HepG2 (cell line): Measurements from ENCODE around the gene PIK3R1. TPM values are rescaled to one million over a fixed set of nuclear protein-coding genes. Genes with fewer than 3 reads are reported as not detected.

Experiments used
- FOXP1 ChIP-seq, 2 experiments: fragments of 450-650 bp in 1 of 2; IDR thresholded peaks; 2 replicates each; pipeline ENCODE4 v1.6.1; 2017 to 2018; ENCODE audit warnings: antibody characterized with exemption in 1 of 2
- MTA1 ChIP-seq: sonication (generic); formaldehyde crosslinking; IDR thresholded peaks from 2 replicates; pipeline ENCODE4 v1.4.0; 2020; ENCODE audit warnings: missing genetic modification reagents, mild to moderate bottlenecking, borderline replicate concordance
- SOX6 ChIP-seq, 2 experiments: fragments of 450-650 bp in 1 of 2; sonication (generic) in 1 of 2; formaldehyde crosslinking in 1 of 2; IDR thresholded peaks; 2 replicates each; pipeline versions ENCODE4 v1.4.0 to v1.6.1; 2017 to 2020; ENCODE audit warnings: antibody characterized with exemption in 1 of 2, mild to moderate bottlenecking in 1 of 2, missing genetic modification reagents in 1 of 2
- ZNF326 ChIP-seq: sonication (generic); formaldehyde crosslinking; IDR thresholded peaks from 2 replicates; pipeline ENCODE4 v1.4.0; 2020; ENCODE audit warnings: missing genetic modification reagents, borderline replicate concordance
- ZNF335 ChIP-seq: sonication (generic); formaldehyde crosslinking; IDR thresholded peaks from 2 replicates; pipeline ENCODE4 v1.4.0; 2020; ENCODE audit warnings: missing genetic modification reagents
- ZSCAN21 ChIP-seq: sonication (generic); formaldehyde crosslinking; IDR thresholded peaks from 2 replicates; pipeline ENCODE4 v1.8.0; 2022; ENCODE audit warnings: mild to moderate bottlenecking, missing genetic modification reagents, moderate library complexity, borderline replicate concordance
- polyA plus RNA-seq, 8 experiments: library from polyadenylated mRNA; depleted of rRNA in 3 of 8; stranded (reverse) in 7 of 8; unstranded in 1 of 8; fragments of >200 nt; fragmentation: Illumina TruSeq in 4 of 8; extraction: Trizol in 4 of 8; gene quantifications; 2 replicates each; pipeline versions ENCODE4 v1.2.1 to v1.2.3, GENCODE V29; 2011 to 2016; ENCODE audit warnings: low read depth in 4 of 8, missing spikeins in 1 of 8, mixed read lengths in 1 of 8; ENCODE audit not compliant: insufficient read depth in 1 of 8
- total RNA-seq, 5 experiments: library from RNA; depleted of rRNA; stranded (reverse); fragments of >200 nt; fragmentation: Illumina TruSeq; extraction: Trizol; gene quantifications; 2 replicates each; pipeline ENCODE4 v1.2.3, GENCODE V29; 2016; ENCODE audit warnings: low read depth in 1 of 5
- TF ChIP-seq, protein P1 (sequence below): IDR thresholded peaks from 2 replicates; pipeline ENCODE4 v1.6.1; 2016; ENCODE audit warnings: missing genetic modification reagents, missing compliant biosample characterization
- TF ChIP-seq, protein P2 (sequence below): sonication (generic); formaldehyde crosslinking; IDR thresholded peaks from 2 replicates; pipeline ENCODE4 v1.4.0; 2020; ENCODE audit warnings: missing genetic modification reagents
- TF ChIP-seq, protein P3 (sequence below): sonication (generic); formaldehyde crosslinking; IDR thresholded peaks from 2 replicates; pipeline ENCODE4 v1.4.0; 2020; ENCODE audit warnings: missing genetic modification reagents
- TF ChIP-seq, protein P4 (sequence below): sonication (generic); formaldehyde crosslinking; IDR thresholded peaks from 2 replicates; pipeline ENCODE4 v1.5.1; 2020; ENCODE audit warnings: mild to moderate bottlenecking, missing genetic modification reagents, borderline replicate concordance
- TF ChIP-seq, protein P5 (sequence below): sonication (generic); formaldehyde crosslinking; IDR thresholded peaks from 2 replicates; pipeline ENCODE4 v1.4.0; 2020; ENCODE audit warnings: mild to moderate bottlenecking, missing genetic modification reagents

PIK3R1 gene
- total and polyA plus RNA-seq, 2 of the 13 experiments (the other 11 are each of a cell fraction or from before 2014, with no cell fraction given) = 8.4 to 21.3 TPM

DNA sequence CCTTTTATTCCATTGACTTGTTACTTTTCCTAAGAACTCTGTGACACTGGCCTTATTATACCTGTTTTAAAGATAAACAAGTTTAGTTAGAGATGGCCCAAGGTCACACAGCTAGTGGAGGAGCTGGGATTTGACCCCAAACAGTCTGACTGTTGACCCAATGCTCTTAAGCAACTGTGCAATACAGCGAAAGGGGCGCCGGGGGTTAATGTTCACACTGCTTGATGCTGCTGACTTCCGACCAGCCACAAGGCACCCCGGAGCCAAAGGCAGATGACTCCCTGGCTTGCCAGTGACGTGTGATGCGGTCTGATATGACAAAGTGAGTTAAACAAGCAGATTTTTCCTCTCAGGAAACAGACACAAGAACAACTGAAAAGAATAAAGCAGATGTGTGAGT lies 23.9 kb downstream of the PIK3R1 start (continued):
- TF ChIP-seq, protein P1, sequence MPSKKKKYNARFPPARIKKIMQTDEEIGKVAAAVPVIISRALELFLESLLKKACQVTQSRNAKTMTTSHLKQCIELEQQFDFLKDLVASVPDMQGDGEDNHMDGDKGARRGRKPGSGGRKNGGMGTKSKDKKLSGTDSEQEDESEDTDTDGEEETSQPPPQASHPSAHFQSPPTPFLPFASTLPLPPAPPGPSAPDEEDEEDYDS (CRISPR knock-in tag) = peak; percentile 48; the same call in 1 of the 2 replicates
- TF ChIP-seq MTA1 (CRISPR knock-in tag) (peak; percentile 90; the same call in 1 of the 2 replicates), ZSCAN21 (CRISPR knock-in tag) (peak; percentile 36; the same call in 1 of the 2 replicates), ZNF335 (CRISPR knock-in tag) (peak; percentile 62; the same call in 1 of the 2 replicates), ZNF326 (no peak), FOXP1 (IDR thresholded peaks at IDR 0.05) (no peak), FOXP1 (CRISPR knock-in tag; IDR thresholded peaks at IDR 0.05) (peak; percentile 94), SOX6 (IDR thresholded peaks at IDR 0.05) (no peak), SOX6 (CRISPR knock-in tag; IDR thresholded peaks at IDR 0.05) (peak; percentile 95)
- TF ChIP-seq, protein P2, sequence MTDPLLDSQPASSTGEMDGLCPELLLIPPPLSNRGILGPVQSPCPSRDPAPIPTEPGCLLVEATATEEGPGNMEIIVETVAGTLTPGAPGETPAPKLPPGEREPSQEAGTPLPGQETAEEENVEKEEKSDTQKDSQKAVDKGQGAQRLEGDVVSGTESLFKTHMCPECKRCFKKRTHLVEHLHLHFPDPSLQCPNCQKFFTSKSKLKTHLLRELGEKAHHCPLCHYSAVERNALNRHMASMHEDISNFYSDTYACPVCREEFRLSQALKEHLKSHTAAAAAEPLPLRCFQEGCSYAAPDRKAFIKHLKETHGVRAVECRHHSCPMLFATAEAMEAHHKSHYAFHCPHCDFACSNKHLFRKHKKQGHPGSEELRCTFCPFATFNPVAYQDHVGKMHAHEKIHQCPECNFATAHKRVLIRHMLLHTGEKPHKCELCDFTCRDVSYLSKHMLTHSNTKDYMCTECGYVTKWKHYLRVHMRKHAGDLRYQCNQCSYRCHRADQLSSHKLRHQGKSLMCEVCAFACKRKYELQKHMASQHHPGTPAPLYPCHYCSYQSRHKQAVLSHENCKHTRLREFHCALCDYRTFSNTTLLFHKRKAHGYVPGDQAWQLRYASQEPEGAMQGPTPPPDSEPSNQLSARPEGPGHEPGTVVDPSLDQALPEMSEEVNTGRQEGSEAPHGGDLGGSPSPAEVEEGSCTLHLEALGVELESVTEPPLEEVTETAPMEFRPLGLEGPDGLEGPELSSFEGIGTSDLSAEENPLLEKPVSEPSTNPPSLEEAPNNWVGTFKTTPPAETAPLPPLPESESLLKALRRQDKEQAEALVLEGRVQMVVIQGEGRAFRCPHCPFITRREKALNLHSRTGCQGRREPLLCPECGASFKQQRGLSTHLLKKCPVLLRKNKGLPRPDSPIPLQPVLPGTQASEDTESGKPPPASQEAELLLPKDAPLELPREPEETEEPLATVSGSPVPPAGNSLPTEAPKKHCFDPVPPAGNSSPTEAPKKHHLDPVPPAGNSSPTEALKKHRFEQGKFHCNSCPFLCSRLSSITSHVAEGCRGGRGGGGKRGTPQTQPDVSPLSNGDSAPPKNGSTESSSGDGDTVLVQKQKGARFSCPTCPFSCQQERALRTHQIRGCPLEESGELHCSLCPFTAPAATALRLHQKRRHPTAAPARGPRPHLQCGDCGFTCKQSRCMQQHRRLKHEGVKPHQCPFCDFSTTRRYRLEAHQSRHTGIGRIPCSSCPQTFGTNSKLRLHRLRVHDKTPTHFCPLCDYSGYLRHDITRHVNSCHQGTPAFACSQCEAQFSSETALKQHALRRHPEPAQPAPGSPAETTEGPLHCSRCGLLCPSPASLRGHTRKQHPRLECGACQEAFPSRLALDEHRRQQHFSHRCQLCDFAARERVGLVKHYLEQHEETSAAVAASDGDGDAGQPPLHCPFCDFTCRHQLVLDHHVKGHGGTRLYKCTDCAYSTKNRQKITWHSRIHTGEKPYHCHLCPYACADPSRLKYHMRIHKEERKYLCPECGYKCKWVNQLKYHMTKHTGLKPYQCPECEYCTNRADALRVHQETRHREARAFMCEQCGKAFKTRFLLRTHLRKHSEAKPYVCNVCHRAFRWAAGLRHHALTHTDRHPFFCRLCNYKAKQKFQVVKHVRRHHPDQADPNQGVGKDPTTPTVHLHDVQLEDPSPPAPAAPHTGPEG (CRISPR knock-in tag) = no peak
- TF ChIP-seq, protein P3, sequence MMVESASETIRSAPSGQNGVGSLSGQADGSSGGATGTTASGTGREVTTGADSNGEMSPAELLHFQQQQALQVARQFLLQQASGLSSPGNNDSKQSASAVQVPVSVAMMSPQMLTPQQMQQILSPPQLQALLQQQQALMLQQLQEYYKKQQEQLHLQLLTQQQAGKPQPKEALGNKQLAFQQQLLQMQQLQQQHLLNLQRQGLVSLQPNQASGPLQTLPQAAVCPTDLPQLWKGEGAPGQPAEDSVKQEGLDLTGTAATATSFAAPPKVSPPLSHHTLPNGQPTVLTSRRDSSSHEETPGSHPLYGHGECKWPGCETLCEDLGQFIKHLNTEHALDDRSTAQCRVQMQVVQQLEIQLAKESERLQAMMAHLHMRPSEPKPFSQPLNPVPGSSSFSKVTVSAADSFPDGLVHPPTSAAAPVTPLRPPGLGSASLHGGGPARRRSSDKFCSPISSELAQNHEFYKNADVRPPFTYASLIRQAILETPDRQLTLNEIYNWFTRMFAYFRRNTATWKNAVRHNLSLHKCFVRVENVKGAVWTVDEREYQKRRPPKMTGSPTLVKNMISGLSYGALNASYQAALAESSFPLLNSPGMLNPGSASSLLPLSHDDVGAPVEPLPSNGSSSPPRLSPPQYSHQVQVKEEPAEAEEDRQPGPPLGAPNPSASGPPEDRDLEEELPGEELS (CRISPR knock-in tag) = peak; percentile 98
- TF ChIP-seq, protein P4, sequence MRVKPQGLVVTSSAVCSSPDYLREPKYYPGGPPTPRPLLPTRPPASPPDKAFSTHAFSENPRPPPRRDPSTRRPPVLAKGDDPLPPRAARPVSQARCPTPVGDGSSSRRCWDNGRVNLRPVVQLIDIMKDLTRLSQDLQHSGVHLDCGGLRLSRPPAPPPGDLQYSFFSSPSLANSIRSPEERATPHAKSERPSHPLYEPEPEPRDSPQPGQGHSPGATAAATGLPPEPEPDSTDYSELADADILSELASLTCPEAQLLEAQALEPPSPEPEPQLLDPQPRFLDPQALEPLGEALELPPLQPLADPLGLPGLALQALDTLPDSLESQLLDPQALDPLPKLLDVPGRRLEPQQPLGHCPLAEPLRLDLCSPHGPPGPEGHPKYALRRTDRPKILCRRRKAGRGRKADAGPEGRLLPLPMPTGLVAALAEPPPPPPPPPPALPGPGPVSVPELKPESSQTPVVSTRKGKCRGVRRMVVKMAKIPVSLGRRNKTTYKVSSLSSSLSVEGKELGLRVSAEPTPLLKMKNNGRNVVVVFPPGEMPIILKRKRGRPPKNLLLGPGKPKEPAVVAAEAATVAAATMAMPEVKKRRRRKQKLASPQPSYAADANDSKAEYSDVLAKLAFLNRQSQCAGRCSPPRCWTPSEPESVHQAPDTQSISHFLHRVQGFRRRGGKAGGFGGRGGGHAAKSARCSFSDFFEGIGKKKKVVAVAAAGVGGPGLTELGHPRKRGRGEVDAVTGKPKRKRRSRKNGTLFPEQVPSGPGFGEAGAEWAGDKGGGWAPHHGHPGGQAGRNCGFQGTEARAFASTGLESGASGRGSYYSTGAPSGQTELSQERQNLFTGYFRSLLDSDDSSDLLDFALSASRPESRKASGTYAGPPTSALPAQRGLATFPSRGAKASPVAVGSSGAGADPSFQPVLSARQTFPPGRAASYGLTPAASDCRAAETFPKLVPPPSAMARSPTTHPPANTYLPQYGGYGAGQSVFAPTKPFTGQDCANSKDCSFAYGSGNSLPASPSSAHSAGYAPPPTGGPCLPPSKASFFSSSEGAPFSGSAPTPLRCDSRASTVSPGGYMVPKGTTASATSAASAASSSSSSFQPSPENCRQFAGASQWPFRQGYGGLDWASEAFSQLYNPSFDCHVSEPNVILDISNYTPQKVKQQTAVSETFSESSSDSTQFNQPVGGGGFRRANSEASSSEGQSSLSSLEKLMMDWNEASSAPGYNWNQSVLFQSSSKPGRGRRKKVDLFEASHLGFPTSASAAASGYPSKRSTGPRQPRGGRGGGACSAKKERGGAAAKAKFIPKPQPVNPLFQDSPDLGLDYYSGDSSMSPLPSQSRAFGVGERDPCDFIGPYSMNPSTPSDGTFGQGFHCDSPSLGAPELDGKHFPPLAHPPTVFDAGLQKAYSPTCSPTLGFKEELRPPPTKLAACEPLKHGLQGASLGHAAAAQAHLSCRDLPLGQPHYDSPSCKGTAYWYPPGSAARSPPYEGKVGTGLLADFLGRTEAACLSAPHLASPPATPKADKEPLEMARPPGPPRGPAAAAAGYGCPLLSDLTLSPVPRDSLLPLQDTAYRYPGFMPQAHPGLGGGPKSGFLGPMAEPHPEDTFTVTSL (CRISPR knock-in tag) = peak; percentile 95
- TF ChIP-seq, protein P5, sequence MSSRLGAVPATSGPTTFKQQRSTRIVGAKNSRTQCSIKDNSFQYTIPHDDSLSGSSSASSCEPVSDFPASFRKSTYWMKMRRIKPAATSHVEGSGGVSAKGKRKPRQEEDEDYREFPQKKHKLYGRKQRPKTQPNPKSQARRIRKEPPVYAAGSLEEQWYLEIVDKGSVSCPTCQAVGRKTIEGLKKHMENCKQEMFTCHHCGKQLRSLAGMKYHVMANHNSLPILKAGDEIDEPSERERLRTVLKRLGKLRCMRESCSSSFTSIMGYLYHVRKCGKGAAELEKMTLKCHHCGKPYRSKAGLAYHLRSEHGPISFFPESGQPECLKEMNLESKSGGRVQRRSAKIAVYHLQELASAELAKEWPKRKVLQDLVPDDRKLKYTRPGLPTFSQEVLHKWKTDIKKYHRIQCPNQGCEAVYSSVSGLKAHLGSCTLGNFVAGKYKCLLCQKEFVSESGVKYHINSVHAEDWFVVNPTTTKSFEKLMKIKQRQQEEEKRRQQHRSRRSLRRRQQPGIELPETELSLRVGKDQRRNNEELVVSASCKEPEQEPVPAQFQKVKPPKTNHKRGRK = no peak
